ENCODE data around the gene EPOP. TPM values are rescaled to one million over a fixed set of nuclear protein-coding genes. Genes with fewer than 3 reads are reported as not detected.

Gene EPOP
- total and polyA plus RNA-seq, 2 of the 13 experiments (the other 11 are each of a cell fraction or from before 2014, with no cell fraction given): 14.7 to 37.8 TPM

- TF ChIP-seq ZXDC (CRISPR knock-in tag; IDR thresholded peaks at IDR 0.05) (no peak), KDM3A (CRISPR knock-in tag; IDR thresholded peaks at IDR 0.05; ENCODE audit: low read depth) (no peak), MXD1 (CRISPR knock-in tag; IDR thresholded peaks at IDR 0.05) (no peak; the same call in 1 of the 2 replicates), KDM4B (CRISPR knock-in tag; IDR thresholded peaks at IDR 0.05) (no peak), MAZ (IDR thresholded peaks at IDR 0.05; ENCODE audit: borderline replicate concordance, low read depth, low read length) (no peak), MAZ (CRISPR knock-in tag; IDR thresholded peaks at IDR 0.05; ENCODE audit: low read depth) (no peak; the same call in 1 of the 2 replicates), YEATS4 (CRISPR knock-in tag; IDR thresholded peaks at IDR 0.05; ENCODE audit: borderline replicate concordance) (no peak), REL (CRISPR knock-in tag; conservative IDR thresholded peaks at IDR 0.05) (no peak), TRAFD1 (CRISPR knock-in tag; IDR thresholded peaks at IDR 0.05; ENCODE audit: borderline replicate concordance) (no peak), KAT8 (CRISPR knock-in tag; IDR thresholded peaks at IDR 0.05) (no peak)
- TF ChIP-seq, protein P1, sequence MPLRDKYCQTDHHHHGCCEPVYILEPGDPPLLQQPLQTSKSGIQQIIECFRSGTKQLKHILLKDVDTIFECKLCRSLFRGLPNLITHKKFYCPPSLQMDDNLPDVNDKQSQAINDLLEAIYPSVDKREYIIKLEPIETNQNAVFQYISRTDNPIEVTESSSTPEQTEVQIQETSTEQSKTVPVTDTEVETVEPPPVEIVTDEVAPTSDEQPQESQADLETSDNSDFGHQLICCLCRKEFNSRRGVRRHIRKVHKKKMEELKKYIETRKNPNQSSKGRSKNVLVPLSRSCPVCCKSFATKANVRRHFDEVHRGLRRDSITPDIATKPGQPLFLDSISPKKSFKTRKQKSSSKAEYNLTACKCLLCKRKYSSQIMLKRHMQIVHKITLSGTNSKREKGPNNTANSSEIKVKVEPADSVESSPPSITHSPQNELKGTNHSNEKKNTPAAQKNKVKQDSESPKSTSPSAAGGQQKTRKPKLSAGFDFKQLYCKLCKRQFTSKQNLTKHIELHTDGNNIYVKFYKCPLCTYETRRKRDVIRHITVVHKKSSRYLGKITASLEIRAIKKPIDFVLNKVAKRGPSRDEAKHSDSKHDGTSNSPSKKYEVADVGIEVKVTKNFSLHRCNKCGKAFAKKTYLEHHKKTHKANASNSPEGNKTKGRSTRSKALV (CRISPR knock-in tag; IDR thresholded peaks at IDR 0.05): peak; percentile 78; the same call in 1 of the 2 replicates
- TF ChIP-seq, protein P2, sequence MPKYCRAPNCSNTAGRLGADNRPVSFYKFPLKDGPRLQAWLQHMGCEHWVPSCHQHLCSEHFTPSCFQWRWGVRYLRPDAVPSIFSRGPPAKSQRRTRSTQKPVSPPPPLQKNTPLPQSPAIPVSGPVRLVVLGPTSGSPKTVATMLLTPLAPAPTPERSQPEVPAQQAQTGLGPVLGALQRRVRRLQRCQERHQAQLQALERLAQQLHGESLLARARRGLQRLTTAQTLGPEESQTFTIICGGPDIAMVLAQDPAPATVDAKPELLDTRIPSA (CRISPR knock-in tag; IDR thresholded peaks at IDR 0.05; ENCODE audit: borderline replicate concordance): 0 out of 2 replicates have a peak, but pooled peaks have one; percentile 61
- TF ChIP-seq, protein P3, sequence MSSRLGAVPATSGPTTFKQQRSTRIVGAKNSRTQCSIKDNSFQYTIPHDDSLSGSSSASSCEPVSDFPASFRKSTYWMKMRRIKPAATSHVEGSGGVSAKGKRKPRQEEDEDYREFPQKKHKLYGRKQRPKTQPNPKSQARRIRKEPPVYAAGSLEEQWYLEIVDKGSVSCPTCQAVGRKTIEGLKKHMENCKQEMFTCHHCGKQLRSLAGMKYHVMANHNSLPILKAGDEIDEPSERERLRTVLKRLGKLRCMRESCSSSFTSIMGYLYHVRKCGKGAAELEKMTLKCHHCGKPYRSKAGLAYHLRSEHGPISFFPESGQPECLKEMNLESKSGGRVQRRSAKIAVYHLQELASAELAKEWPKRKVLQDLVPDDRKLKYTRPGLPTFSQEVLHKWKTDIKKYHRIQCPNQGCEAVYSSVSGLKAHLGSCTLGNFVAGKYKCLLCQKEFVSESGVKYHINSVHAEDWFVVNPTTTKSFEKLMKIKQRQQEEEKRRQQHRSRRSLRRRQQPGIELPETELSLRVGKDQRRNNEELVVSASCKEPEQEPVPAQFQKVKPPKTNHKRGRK (CRISPR knock-in tag; IDR thresholded peaks at IDR 0.05): no peak
- TF ChIP-seq, protein P4, sequence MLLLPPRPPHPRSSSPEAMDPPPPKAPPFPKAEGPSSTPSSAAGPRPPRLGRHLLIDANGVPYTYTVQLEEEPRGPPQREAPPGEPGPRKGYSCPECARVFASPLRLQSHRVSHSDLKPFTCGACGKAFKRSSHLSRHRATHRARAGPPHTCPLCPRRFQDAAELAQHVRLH (CRISPR knock-in tag; IDR thresholded peaks at IDR 0.05; ENCODE audit: borderline replicate concordance, low read depth): no peak
These were observed 576 bp downstream of the EPOP start (continued) for GRCh38 chr17:38674014-38674748.
